Measurements from ENCODE around the gene ABLIM2.

ABLIM2 gene

GRCh38 chr4:8122746-8123145 lies 35.9 kb downstream of the ABLIM2 start:
- DNase-seq (ENCODE audit: low read depth) = no peak
- H3K4me3 ChIP-seq (ENCODE audit: low read depth, low read length) = no peak overlapping the region
- no peak for TF ChIP-seq CTCF (IDR thresholded peaks at IDR 0.05; ENCODE audit: insufficient read depth, low read depth, low read length, missing control alignments)

DNA sequence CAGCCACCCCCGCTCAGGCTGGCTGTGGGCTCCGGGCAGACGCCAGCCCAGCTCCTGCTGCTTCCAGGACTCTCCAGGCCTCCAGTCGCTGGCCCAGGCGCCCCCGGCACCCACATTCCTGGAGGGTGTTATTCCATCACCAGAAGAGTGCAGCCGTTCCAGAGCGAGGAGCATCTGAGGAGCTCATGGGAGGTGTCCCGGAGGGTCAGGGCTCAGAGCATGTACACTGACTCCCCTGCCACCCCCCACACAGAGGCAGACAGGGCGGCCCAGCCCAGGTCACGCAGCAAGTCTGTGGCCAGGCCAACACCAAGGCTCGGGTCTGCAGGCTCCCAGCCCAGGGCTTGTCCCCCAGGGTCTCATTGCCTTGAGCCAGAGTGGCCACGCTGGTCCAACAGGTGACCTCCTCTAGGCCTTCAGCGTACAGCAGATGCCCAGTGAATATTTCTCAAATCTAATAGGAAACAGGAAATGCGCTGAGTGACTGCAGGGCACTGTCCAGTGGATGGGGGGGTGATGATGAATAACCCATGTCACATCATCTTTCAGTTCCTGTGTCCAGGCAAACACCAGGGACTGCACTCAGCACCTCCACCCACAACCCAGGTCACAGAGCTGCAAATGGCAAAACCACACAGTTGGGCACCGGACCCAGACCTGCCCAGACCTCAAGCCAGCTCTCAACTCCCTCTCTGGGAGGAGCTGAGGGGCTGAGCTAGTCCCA lies 37.2 kb downstream of the ABLIM2 start:
- no peak for DNase-seq (ENCODE audit: low read depth)
- TF ChIP-seq CTCF (IDR thresholded peaks at IDR 0.05; ENCODE audit: insufficient read depth, low read depth, low read length, missing control alignments) = no peak
- H3K4me3 ChIP-seq (ENCODE audit: low read depth, low read length) = no peak overlapping the region

DNA sequence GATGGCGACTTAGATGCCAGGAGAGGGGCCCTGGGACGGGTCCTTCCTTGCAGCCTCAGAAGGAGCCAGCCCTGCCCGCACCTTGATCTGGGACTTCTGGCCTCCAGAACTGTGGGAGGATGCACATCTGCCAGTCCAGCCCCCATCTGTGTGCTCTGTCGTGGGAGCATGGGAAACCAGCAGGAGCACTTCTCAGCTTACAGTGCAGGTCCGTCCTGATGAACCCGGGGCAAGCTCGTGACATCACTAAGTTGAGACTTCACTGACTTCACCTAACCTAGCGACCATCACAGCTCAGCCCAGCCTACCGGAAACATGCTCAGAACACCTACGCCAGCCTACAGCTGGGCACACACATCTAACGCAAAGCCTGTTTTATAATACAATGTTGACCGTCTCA lies 38.1 kb downstream of the ABLIM2 start:
- TF ChIP-seq CTCF (IDR thresholded peaks at IDR 0.05; ENCODE audit: insufficient read depth, low read depth, low read length, missing control alignments) = no peak
- no peak overlapping the region for H3K4me3 ChIP-seq (ENCODE audit: low read depth, low read length)
- DNase-seq (ENCODE audit: low read depth) = no peak

- no peak for TF ChIP-seq CTCF (IDR thresholded peaks at IDR 0.05; ENCODE audit: insufficient read depth, low read depth, low read length, missing control alignments)
- no peak for DNase-seq (ENCODE audit: low read depth)
- no peak overlapping the region for H3K4me3 ChIP-seq (ENCODE audit: low read depth, low read length)
Observed at GRCh38 chr4:8119877-8120276, 38.7 kb downstream of the ABLIM2 start.

GRCh38 chr4:8118531-8118930 lies 40.1 kb downstream of the ABLIM2 start:
- DNase-seq (ENCODE audit: low read depth) = no peak

GRCh38 chr4:8118035-8118434 lies 40.6 kb downstream of the ABLIM2 start:
- DNase-seq (ENCODE audit: low read depth) = no peak
- TF ChIP-seq CTCF (IDR thresholded peaks at IDR 0.05; ENCODE audit: insufficient read depth, low read depth, low read length, missing control alignments) = no peak
- no peak overlapping the region for H3K4me3 ChIP-seq (ENCODE audit: low read depth, low read length)

More at GRCh38 chr4:8118531-8118930, 40.1 kb downstream of the ABLIM2 start:
- no peak for TF ChIP-seq CTCF (IDR thresholded peaks at IDR 0.05; ENCODE audit: insufficient read depth, low read depth, low read length, missing control alignments)
- H3K4me3 ChIP-seq (ENCODE audit: low read depth, low read length) = no peak overlapping the region

GRCh38 chr4:8117278-8117682 lies 41.3 kb downstream of the ABLIM2 start:
- no peak overlapping the region for H3K4me3 ChIP-seq (ENCODE audit: low read depth, low read length)
- peak; percentile 66 for DNase-seq (ENCODE audit: low read depth)
- TF ChIP-seq CTCF (IDR thresholded peaks at IDR 0.05; ENCODE audit: insufficient read depth, low read depth, low read length, missing control alignments) = no peak

Measured in GM12865 (cell line).